Breast epithelium (tissue), 3 donors: ENCODE data around the gene ST14.

ENCODE experiments used
- CTCF ChIP-seq, 3 donors: fragments of 450-650 bp; IDR thresholded peaks; one replicate each; pipeline ENCODE4 v1.5.1; 2016 to 2017; ENCODE audit warnings: antibody characterized with exemption in 3 of 3, mild to moderate bottlenecking in 3 of 3, moderate library complexity in 3 of 3
- POLR2A ChIP-seq: fragments of 450-650 bp; IDR thresholded peaks from one replicate; pipeline ENCODE4 v1.6.1; 2016; ENCODE audit warnings: antibody characterized with exemption, mild to moderate bottlenecking, moderate library complexity

GRCh38 chr11:130159657-130160497 is at the start of gene ST14:
- no peak for TF ChIP-seq CTCF (IDR thresholded peaks at IDR 0.05)
- TF ChIP-seq POLR2A: no peak
